Naive thymus-derived CD8-positive, alpha-beta T cell (primary cell): ENCODE results near the gene ARHGAP23. TPM values are rescaled to one million over a fixed set of nuclear protein-coding genes. Genes with fewer than 3 reads are reported as not detected.

Experiments used
- ATAC-seq, 2 donors: fragments of 150-1000 bp; cut with Tn5 transposase in 1 of 2; sonication (Bioruptor Pico), chemical (Tn5 transposase) in 1 of 2; 1 replicate in 1 of 2; 2 replicates in 1 of 2; pipeline ENCODE4 v1.10.0; 2021; ENCODE audit warnings: mild to moderate bottlenecking in 2 of 2, moderate library complexity in 2 of 2
- POLR2A ChIA-PET: fragments of 350-600 bp; sonication (Branson Sonifier 250); formaldehyde crosslinking; loops from one replicate; lab custom pipeline; 2021; ENCODE audit warnings: antibody characterized with exemption; lab: Charles Lee
- DNase-seq, 10 donors: peaks; one replicate each; pipeline versions ENCODE4 v3.0.0 to v3.0.0-alpha.2; 2020 to 2022
- H3K27ac Mint-ChIP-seq, 10 donors: one replicate each; pipeline ENCODE4 v1.8.0; 2020 to 2022; ENCODE audit warnings: mild to moderate bottlenecking in 10 of 10, mixed read lengths in 10 of 10, moderate library complexity in 4 of 10, inconsistent platforms in 1 of 10
- H3K27me3 Mint-ChIP-seq, 5 donors: one replicate each; pipeline ENCODE4 v1.8.0; 2021 to 2022; ENCODE audit warnings: mixed read lengths in 5 of 5
- H3K36me3 Mint-ChIP-seq, 3 donors: one replicate each; pipeline ENCODE4 v1.8.0; 2020 to 2022; ENCODE audit warnings: mixed read lengths in 3 of 3, mild to moderate bottlenecking in 2 of 3, inconsistent platforms in 1 of 3
- H3K4me1 Mint-ChIP-seq, 4 donors: one replicate each; pipeline ENCODE4 v1.8.0; 2021 to 2022; ENCODE audit warnings: mixed read lengths in 4 of 4
- H3K4me3 Mint-ChIP-seq, 10 donors: one replicate each; pipeline ENCODE4 v1.8.0; 2020 to 2022; ENCODE audit warnings: mild to moderate bottlenecking in 10 of 10, mixed read lengths in 10 of 10, moderate library complexity in 6 of 10, inconsistent platforms in 1 of 10
- H3K9me3 Mint-ChIP-seq, 9 donors: one replicate each; pipeline ENCODE4 v1.8.0; 2020 to 2022; ENCODE audit warnings: mixed read lengths in 9 of 9, mild to moderate bottlenecking in 3 of 9, inconsistent platforms in 1 of 9, moderate library complexity in 1 of 9
- polyA plus RNA-seq, 3 donors: library from polyadenylated mRNA; unstranded; fragments of 300-500 nt; fragmentation: Illumina TruSeq; gene quantifications; one replicate each; pipeline ENCODE4 v1.2.3, GENCODE V29; 2021
- total RNA-seq, 8 experiments: library from RNA in 2 of 8; stranded (reverse) in 2 of 8; gene quantifications; one replicate each; pipeline ENCODE4 v1.2.3 and lab custom pipeline; 2021 to 2026

ARHGAP23 gene
- total and polyA plus RNA-seq, 5 experiments from 2014 or later: 0.18 TPM; not detected in 4

GRCh38 chr17:38425744-38426143 lies 2.5 kb upstream of the ARHGAP23 start:
- POLR2A ChIA-PET: interaction anchor here (1.3 kb wide), 1 partner anchor 77 kb away, joined by 3 read pairs; no protein-coding TSS in a partner anchor
- ATAC-seq (no peak), DNase-seq (no peak)
- peaks cover 17 to 52% (median 23%) of the 10 kb centered on the region in 5 donors for H3K27me3 Mint-ChIP-seq
- H3K9me3 Mint-ChIP-seq: no peaks in the 10 kb centered on the region
- no peak overlapping the region for H3K4me3 Mint-ChIP-seq
- peaks cover 0 to 2% (median 0%) of the 10 kb centered on the region in 3 donors for H3K36me3 Mint-ChIP-seq
- H3K27ac Mint-ChIP-seq: peak overlapping the region in 2 of 10 donors; percentile 44 to 69
- peaks cover 7 to 23% (median 14%) of the 10 kb centered on the region in 4 donors for H3K4me1 Mint-ChIP-seq

GRCh38 chr17:38426441-38426840 lies 1.8 kb upstream of the ARHGAP23 start:
- POLR2A ChIA-PET: interaction anchor here (1.3 kb wide), 1 partner anchor 78 kb away, joined by 3 read pairs; no protein-coding TSS in a partner anchor

GRCh38 chr17:38427160-38427949 lies 909 bp upstream of the ARHGAP23 start:
- no peak for DNase-seq
- H3K4me3 Mint-ChIP-seq: peak overlapping the region; percentile 64 to 88 (median 76)
- H3K27ac Mint-ChIP-seq: peak overlapping the region in 5 of 10 donors; percentile 35 to 78 (median 48)
- H3K27me3 Mint-ChIP-seq: peaks cover 14 to 35% (median 17%) of the 10 kb centered on the region in 5 donors
- H3K4me1 Mint-ChIP-seq: peaks cover 10 to 23% (median 14%) of the 10 kb centered on the region in 4 donors
- H3K9me3 Mint-ChIP-seq: no peaks in the 10 kb centered on the region
- ATAC-seq: no peak
- POLR2A ChIA-PET: interaction anchor here (0.7 kb wide), 1 partner anchor 122 kb away, joined by 3 read pairs; no protein-coding TSS in a partner anchor
- peaks cover 0 to 2% (median 0%) of the 10 kb centered on the region in 3 donors for H3K36me3 Mint-ChIP-seq

More at GRCh38 chr17:38426441-38426840, 1.8 kb upstream of the ARHGAP23 start:
- no peak for ATAC-seq
- H3K4me3 Mint-ChIP-seq: peak overlapping the region in 1 of 10 donors; percentile 64
- peaks cover 0 to 2% (median 0%) of the 10 kb centered on the region in 3 donors for H3K36me3 Mint-ChIP-seq
- H3K27me3 Mint-ChIP-seq: peaks cover 17 to 45% (median 19%) of the 10 kb centered on the region in 5 donors
- no peak for DNase-seq
- no peaks in the 10 kb centered on the region for H3K9me3 Mint-ChIP-seq
- H3K27ac Mint-ChIP-seq: no peak overlapping the region
- H3K4me1 Mint-ChIP-seq: peaks cover 10 to 23% (median 14%) of the 10 kb centered on the region in 4 donors

GRCh38 chr17:38428643-38429371 lies 543 bp downstream of the ARHGAP23 start:
- Mint-ChIP-seq H3K9me3 (no peaks in the 10 kb centered on the region), H3K36me3 (no peaks in the 10 kb centered on the region), H3K4me3 (peak overlapping the region; percentile 50 to 83 (median 70)), H3K27me3 (peaks cover 8 to 21% (median 12%) of the 10 kb centered on the region in 5 donors), H3K27ac (no peak overlapping the region), H3K4me1 (peaks cover 10 to 23% (median 13%) of the 10 kb centered on the region in 4 donors)
- POLR2A ChIA-PET: no interaction called here
- peak; percentile 33 to 38 for ATAC-seq
- DNase-seq: no peak

GRCh38 chr17:38429476-38430100 lies 1.3 kb downstream of the ARHGAP23 start:
- no peak for ATAC-seq
- H3K27ac Mint-ChIP-seq: peak overlapping the region in 3 of 10 donors; percentile 22 to 52 (median 25)
- H3K4me3 Mint-ChIP-seq: peak overlapping the region; percentile 47 to 83 (median 70)
- no peaks in the 10 kb centered on the region for H3K9me3 Mint-ChIP-seq
- H3K36me3 Mint-ChIP-seq: no peaks in the 10 kb centered on the region
- H3K4me1 Mint-ChIP-seq: peaks cover 10 to 21% (median 13%) of the 10 kb centered on the region in 4 donors
- POLR2A ChIA-PET: no interaction called here
- no peak for DNase-seq
- peaks cover 5 to 13% (median 12%) of the 10 kb centered on the region in 5 donors for H3K27me3 Mint-ChIP-seq

GRCh38 chr17:38430316-38430715 lies 2.1 kb downstream of the ARHGAP23 start:
- H3K27me3 Mint-ChIP-seq: peaks cover 1 to 7% (median 5%) of the 10 kb centered on the region in 5 donors
- H3K9me3 Mint-ChIP-seq: no peaks in the 10 kb centered on the region
- ATAC-seq: no peak
- H3K27ac Mint-ChIP-seq: peak overlapping the region in 1 of 10 donors; percentile 50
- H3K36me3 Mint-ChIP-seq: no peaks in the 10 kb centered on the region
- no peak for DNase-seq
- H3K4me1 Mint-ChIP-seq: peaks cover 8 to 15% (median 12%) of the 10 kb centered on the region in 4 donors
- POLR2A ChIA-PET: no interaction called here
- peak overlapping the region in 6 of 10 donors; percentile 53 to 77 (median 67) for H3K4me3 Mint-ChIP-seq

- Mint-ChIP-seq H3K4me1 (peaks cover 8 to 15% (median 11%) of the 10 kb centered on the region in 4 donors), H3K4me3 (peak overlapping the region in 4 of 10 donors; percentile 0 to 13 (median 6)), H3K27ac (peak overlapping the region in 1 of 10 donors; percentile 24), H3K27me3 (peaks cover 0 to 4% (median 1%) of the 10 kb centered on the region in 5 donors), H3K9me3 (no peaks in the 10 kb centered on the region), H3K36me3 (no peaks in the 10 kb centered on the region)
- no peak for DNase-seq
- no peak for ATAC-seq
- POLR2A ChIA-PET: no interaction called here
Observed at GRCh38 chr17:38430822-38431221, 2.6 kb downstream of the ARHGAP23 start.

GRCh38 chr17:38431346-38432145 lies 3.3 kb downstream of the ARHGAP23 start:
- POLR2A ChIA-PET: no interaction called here
- H3K4me1 Mint-ChIP-seq: peaks cover 8 to 15% (median 11%) of the 10 kb centered on the region in 4 donors
- no peak for DNase-seq
- H3K27ac Mint-ChIP-seq: peak overlapping the region in 1 of 10 donors; percentile 24
- H3K27me3 Mint-ChIP-seq: peaks cover 0 to 4% (median 0%) of the 10 kb centered on the region in 5 donors
- no peaks in the 10 kb centered on the region for H3K36me3 Mint-ChIP-seq
- peak overlapping the region in 4 of 10 donors; percentile 4 to 13 (median 7) for H3K4me3 Mint-ChIP-seq
- no peak for ATAC-seq
- H3K9me3 Mint-ChIP-seq: no peaks in the 10 kb centered on the region

GRCh38 chr17:38434178-38434665 lies 6.0 kb downstream of the ARHGAP23 start:
- ATAC-seq (no peak), DNase-seq (no peak)
- Mint-ChIP-seq H3K4me1 (peaks cover 0 to 4% (median 2%) of the 10 kb centered on the region in 4 donors), H3K4me3 (no peak overlapping the region), H3K36me3 (no peaks in the 10 kb centered on the region), H3K27ac (peak overlapping the region in 1 of 10 donors; percentile 23), H3K27me3 (peaks cover 0 to 1% (median 0%) of the 10 kb centered on the region in 5 donors), H3K9me3 (no peaks in the 10 kb centered on the region)
- POLR2A ChIA-PET: no interaction called here

GRCh38 chr17:38435795-38436194 lies 7.5 kb downstream of the ARHGAP23 start:
- DNase-seq (no peak), ATAC-seq (no peak)
- Mint-ChIP-seq H3K27me3 (peaks cover 0 to 2% (median 0%) of the 10 kb centered on the region in 5 donors), H3K4me1 (peaks cover 0 to 3% (median 0%) of the 10 kb centered on the region in 4 donors), H3K27ac (no peak overlapping the region), H3K9me3 (no peaks in the 10 kb centered on the region), H3K4me3 (no peak overlapping the region), H3K36me3 (no peaks in the 10 kb centered on the region)
- POLR2A ChIA-PET: no interaction called here

- no peak overlapping the region for H3K4me3 Mint-ChIP-seq
- H3K36me3 Mint-ChIP-seq: no peaks in the 10 kb centered on the region
- peaks cover 0 to 2% (median 0%) of the 10 kb centered on the region in 5 donors for H3K27me3 Mint-ChIP-seq
- no peak for DNase-seq
- no peak for ATAC-seq
- POLR2A ChIA-PET: no interaction called here
- H3K9me3 Mint-ChIP-seq: no peaks in the 10 kb centered on the region
- no peaks in the 10 kb centered on the region for H3K4me1 Mint-ChIP-seq
- no peak overlapping the region for H3K27ac Mint-ChIP-seq
Observed at GRCh38 chr17:38436386-38436785, 8.1 kb downstream of the ARHGAP23 start.
